Measurements from ENCODE around the gene LMTK3. TPM values are rescaled to one million over a fixed set of nuclear protein-coding genes. Genes with fewer than 3 reads are reported as not detected.
A peak's percentile ranks its signal among the peaks of the same experiment; 100 is the strongest.

The LMTK3 gene
- total and polyA plus RNA-seq, 7 donors = 0.14 to 1.7 (median 0.65) TPM; not detected in 3

GRCh38 chr19:48445606-48446481 is 65.8 kb downstream of the LMTK3 start, which contains the start of gene GRWD1:
Gene GRWD1 (plus strand): TSS chr19:48445983. CDS start chr19:48446006, 23 bp downstream.
- 0% methylated on average over 61 of the region's 61 CpGs for WGBS, 2 donors
- H3K4me1 ChIP-seq = peaks cover 0 to 34% (median 30%) of the 10 kb centered on the region in 4 donors

GRCh38 chr19:48445256-48445605 is 66.4 kb downstream of the LMTK3 start:
- peak overlapping the region; percentile 59 to 98 (median 82) for H3K4me3 ChIP-seq
- 10 to 21% methylated on average over 6 of the region's 6 CpGs for WGBS, 2 donors
- H3K27me3 ChIP-seq = peaks cover 23 to 43% (median 27%) of the 10 kb centered on the region in 3 donors
- H3K9me3 ChIP-seq = no peaks in the 10 kb centered on the region
- peaks cover 5 to 33% (median 11%) of the 10 kb centered on the region in 4 donors for H3K36me3 ChIP-seq
- peaks cover 0 to 34% (median 30%) of the 10 kb centered on the region in 4 donors for H3K4me1 ChIP-seq
- DNase-seq = no peak
- intact Hi-C loops (cut with DNase I) = loop anchor here (2.0 kb wide), 1 partner anchor 24 kb away; the partner anchor contains the start of gene CYTH2
- peak; percentile 17 to 59 (median 36) for TF ChIP-seq CTCF (IDR thresholded peaks at IDR 0.05)
- TF ChIP-seq EP300 (IDR thresholded peaks at IDR 0.05) = no peak
- H3K27ac ChIP-seq = peak overlapping the region; percentile 81 to 86 (median 85)

More at GRCh38 chr19:48445606-48446481, 65.8 kb downstream of the LMTK3 start, which contains the start of gene GRWD1:
- peaks cover 10 to 39% (median 17%) of the 10 kb centered on the region in 4 donors for H3K36me3 ChIP-seq
- H3K27ac ChIP-seq = peak within 1 kb of the TSS; percentile 81 to 86 (median 85)
- H3K27me3 ChIP-seq = peaks cover 21 to 36% (median 27%) of the 10 kb centered on the region in 3 donors
- intact Hi-C loops (cut with DNase I) = loop anchor here (2.0 kb wide), 1 partner anchor 23 kb away; the partner anchor contains the start of gene CYTH2
- H3K4me3 ChIP-seq = peak within 1 kb of the TSS; percentile 59 to 98 (median 82)
- DNase-seq = peak; percentile 97
- H3K9me3 ChIP-seq = no peaks in the 10 kb centered on the region
- no peak for TF ChIP-seq CTCF (IDR thresholded peaks at IDR 0.05)
- TF ChIP-seq EP300 (IDR thresholded peaks at IDR 0.05) = peak in 1 of 4 donors; percentile 4
- peak; percentile 49 to 84 (median 72) for TF ChIP-seq POLR2AphosphoS5 (IDR thresholded peaks at IDR 0.05)

- peak overlapping the region; percentile 59 to 98 (median 82) for H3K4me3 ChIP-seq
- peaks cover 0 to 34% (median 30%) of the 10 kb centered on the region in 4 donors for H3K4me1 ChIP-seq
- WGBS, 2 donors = 42 to 46% methylated on average over 3 of the region's 3 CpGs
- peaks cover 23 to 46% (median 27%) of the 10 kb centered on the region in 3 donors for H3K27me3 ChIP-seq
- no peak for DNase-seq
- peak overlapping the region in 3 of 4 donors; percentile 84 to 86 (median 86) for H3K27ac ChIP-seq
- no peaks in the 10 kb centered on the region for H3K9me3 ChIP-seq
- intact Hi-C loops (cut with DNase I) = loop anchor here (2.0 to 5.0 kb wide), 2 partner anchors 24 to 43 kb away; partner anchors contain the start of gene CYTH2
- TF ChIP-seq POLR2AphosphoS5 (IDR thresholded peaks at IDR 0.05) (no peak), CTCF (IDR thresholded peaks at IDR 0.05) (no peak), EP300 (IDR thresholded peaks at IDR 0.05) (no peak), POLR2A (IDR thresholded peaks at IDR 0.05) (no peak)
- peaks cover 2 to 29% (median 7%) of the 10 kb centered on the region in 4 donors for H3K36me3 ChIP-seq
Observed at GRCh38 chr19:48444936-48445200, 66.8 kb downstream of the LMTK3 start.

- DNase-seq = no peak
- peaks cover 23 to 52% (median 27%) of the 10 kb centered on the region in 3 donors for H3K27me3 ChIP-seq
- H3K9me3 ChIP-seq = no peaks in the 10 kb centered on the region
- H3K4me3 ChIP-seq = peak overlapping the region in 3 of 4 donors; percentile 12 to 98 (median 90)
- intact Hi-C loops (cut with DNase I) = loop anchor here (2.0 to 5.0 kb wide), 2 partner anchors 24 to 42 kb away; partner anchors contain the start of gene CYTH2
- H3K4me1 ChIP-seq = peaks cover 0 to 34% (median 30%) of the 10 kb centered on the region in 4 donors
- 18 to 22% methylated on average over 38 of the region's 38 CpGs for WGBS, 2 donors
- peaks cover 0 to 24% (median 3%) of the 10 kb centered on the region in 4 donors for H3K36me3 ChIP-seq
- peak overlapping the region in 1 of 4 donors; percentile 86 for H3K27ac ChIP-seq
- no peak for TF ChIP-seq EP300 (IDR thresholded peaks at IDR 0.05)
- TF ChIP-seq POLR2A (IDR thresholded peaks at IDR 0.05) = no peak
- TF ChIP-seq CTCF (IDR thresholded peaks at IDR 0.05) = no peak
- no peak for TF ChIP-seq POLR2AphosphoS5 (IDR thresholded peaks at IDR 0.05)
Observed at GRCh38 chr19:48444129-48444935, 67.3 kb downstream of the LMTK3 start.
